Fibroblast of peridontal ligament (primary cell): Measurements from ENCODE around the gene NPHP4.

Experiments
- DNase-seq: peaks from one replicate; pipeline ENCODE4 v3.0.0-alpha.2; 2010; ENCODE audit errors: extremely low read depth

Gene NPHP4

GRCh38 chr1:5992026-5992813 lies at the start of gene NPHP4:
NPHP4 (minus strand) TSS chr1:5992425; CDS start chr1:5986289, 6,136 bp downstream.
- peak; percentile 100 for DNase-seq

GRCh38 chr1:6041432-6042062 lies 49.3 kb upstream of the NPHP4 start:
- DNase-seq = no peak

- no peak for DNase-seq
These were observed 48.7 kb upstream of the NPHP4 start for GRCh38 chr1:6040861-6041415.

- no peak for DNase-seq
These were observed 48.2 kb upstream of the NPHP4 start for GRCh38 chr1:6040444-6040843.

GRCh38 chr1:6039031-6039430 lies 46.8 kb upstream of the NPHP4 start:
- no peak for DNase-seq

- no peak for DNase-seq
These were observed 46.4 kb upstream of the NPHP4 start for GRCh38 chr1:6038603-6039002.

- peak; percentile 13 for DNase-seq
These were observed 45.1 kb upstream of the NPHP4 start for GRCh38 chr1:6037338-6037762.

GRCh38 chr1:6035719-6036118 lies 43.5 kb upstream of the NPHP4 start:
- no peak for DNase-seq

- no peak for DNase-seq
These were observed 43.1 kb upstream of the NPHP4 start for GRCh38 chr1:6035303-6035702.

GRCh38 chr1:6034750-6035096 lies 42.5 kb upstream of the NPHP4 start:
- no peak for DNase-seq

GRCh38 chr1:6033986-6034749 lies 41.9 kb upstream of the NPHP4 start:
- DNase-seq = no peak

GRCh38 chr1:6033124-6033523 lies 40.9 kb upstream of the NPHP4 start:
- no peak for DNase-seq

GRCh38 chr1:6030547-6031261 lies 38.5 kb upstream of the NPHP4 start:
- no peak for DNase-seq

GRCh38 chr1:6030132-6030531 lies 37.9 kb upstream of the NPHP4 start:
- no peak for DNase-seq

GRCh38 chr1:6029351-6029750 lies 37.1 kb upstream of the NPHP4 start:
- DNase-seq = no peak

GRCh38 chr1:6028042-6028850 lies 36.0 kb upstream of the NPHP4 start:
- no peak for DNase-seq

- no peak for DNase-seq
These were observed 35.4 kb upstream of the NPHP4 start for GRCh38 chr1:6027591-6027990.

GRCh38 chr1:6026095-6026809 lies 34.0 kb upstream of the NPHP4 start:
- DNase-seq = no peak

- no peak for DNase-seq
These were observed 33.3 kb upstream of the NPHP4 start for GRCh38 chr1:6025269-6026094.
